ENCODE results near the gene TRIM66.

DNA sequence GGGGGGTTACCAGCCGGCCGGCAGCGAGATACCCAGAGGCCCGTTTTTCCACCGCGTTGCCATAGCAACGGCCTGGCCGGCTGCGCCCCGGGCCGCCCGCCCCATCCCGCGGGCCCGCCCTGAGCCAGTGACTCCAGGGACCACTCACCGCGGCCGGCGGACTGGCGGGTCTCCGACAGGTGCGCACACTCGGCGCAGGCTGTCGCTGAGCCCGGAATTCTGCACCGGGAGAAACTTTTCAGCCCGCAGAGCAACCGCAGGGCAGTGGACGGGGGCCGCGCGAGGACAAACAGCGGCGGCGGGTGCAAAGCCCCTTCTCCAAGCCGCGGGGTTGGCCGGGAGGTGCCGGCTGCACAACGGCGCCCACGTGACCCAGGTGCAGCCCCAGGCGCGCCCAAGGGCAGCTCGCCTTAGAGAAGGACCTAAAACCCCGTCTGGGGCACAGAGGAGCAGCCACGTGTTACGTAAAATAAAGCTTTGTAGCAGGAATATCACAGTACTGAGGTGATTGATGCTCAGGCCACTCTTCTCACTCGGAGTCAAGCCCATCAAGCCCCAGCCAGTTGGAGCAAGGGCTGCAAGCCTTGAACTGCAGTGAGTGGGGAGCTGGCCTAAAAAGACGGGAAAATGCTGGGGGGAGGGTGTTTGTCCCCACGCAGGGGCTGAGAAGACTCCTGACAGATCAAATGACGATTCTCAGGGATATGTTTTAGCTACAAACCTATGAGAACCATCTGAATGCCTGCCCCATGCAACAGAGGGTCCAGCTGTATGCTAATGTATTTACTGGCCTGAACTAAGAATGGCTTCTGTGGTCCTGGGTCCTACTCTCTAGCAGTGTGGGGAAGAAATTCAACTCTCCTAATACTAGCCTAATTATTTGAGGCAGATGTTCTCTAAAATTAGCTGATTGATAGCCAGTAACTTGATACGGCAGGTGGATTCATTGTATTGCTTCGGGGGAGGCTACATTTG, 88.2 kb downstream of the TRIM66 start, which contains the start of gene STK33:
- TF ChIP-seq CTCF (IDR thresholded peaks at IDR 0.05; ENCODE audit: insufficient read depth, low read depth, low read length) (no peak), EZH2 (IDR thresholded peaks at IDR 0.05; ENCODE audit: insufficient read depth, low read length) (peak; percentile 61)

Measured in astrocyte (in vitro differentiated cells and primary cell).